Activated naive CD8-positive, alpha-beta T cell treated with anti-CD3 and anti-CD28 coated beads, Interleukin-2, amount 50 U/mL, for 24 hours (primary cell): ENCODE results near the gene SLC26A9.
"Not testable (repeated sequence)": the region's sequence is repeated elsewhere in the genome, so short reads cannot be mapped to it uniquely, and the experiment has no call there.

ENCODE experiments used
- ATAC-seq: fragments of 150-1000 bp; cut with Tn5 transposase; one replicate; pipeline ENCODE4 v1.10.0; 2021
- DNase-seq: peaks from one replicate; pipeline ENCODE4 v3.0.0; 2021
- H3K27ac Mint-ChIP-seq: one replicate; pipeline ENCODE4 v1.8.0; 2021; ENCODE audit warnings: mild to moderate bottlenecking, mixed read lengths
- H3K27me3 Mint-ChIP-seq: one replicate; pipeline ENCODE4 v1.8.0; 2021; ENCODE audit warnings: mixed read lengths
- H3K36me3 Mint-ChIP-seq: one replicate; pipeline ENCODE4 v1.8.0; 2021; ENCODE audit warnings: low read depth, mixed read lengths
- H3K4me1 Mint-ChIP-seq: one replicate; pipeline ENCODE4 v1.8.0; 2021; ENCODE audit warnings: mixed read lengths
- H3K4me3 Mint-ChIP-seq: one replicate; pipeline ENCODE4 v1.8.0; 2021; ENCODE audit warnings: mild to moderate bottlenecking, moderate library complexity, mixed read lengths
- H3K9me3 Mint-ChIP-seq: one replicate; pipeline ENCODE4 v1.8.0; 2021; ENCODE audit warnings: mixed read lengths

SLC26A9 gene

DNA sequence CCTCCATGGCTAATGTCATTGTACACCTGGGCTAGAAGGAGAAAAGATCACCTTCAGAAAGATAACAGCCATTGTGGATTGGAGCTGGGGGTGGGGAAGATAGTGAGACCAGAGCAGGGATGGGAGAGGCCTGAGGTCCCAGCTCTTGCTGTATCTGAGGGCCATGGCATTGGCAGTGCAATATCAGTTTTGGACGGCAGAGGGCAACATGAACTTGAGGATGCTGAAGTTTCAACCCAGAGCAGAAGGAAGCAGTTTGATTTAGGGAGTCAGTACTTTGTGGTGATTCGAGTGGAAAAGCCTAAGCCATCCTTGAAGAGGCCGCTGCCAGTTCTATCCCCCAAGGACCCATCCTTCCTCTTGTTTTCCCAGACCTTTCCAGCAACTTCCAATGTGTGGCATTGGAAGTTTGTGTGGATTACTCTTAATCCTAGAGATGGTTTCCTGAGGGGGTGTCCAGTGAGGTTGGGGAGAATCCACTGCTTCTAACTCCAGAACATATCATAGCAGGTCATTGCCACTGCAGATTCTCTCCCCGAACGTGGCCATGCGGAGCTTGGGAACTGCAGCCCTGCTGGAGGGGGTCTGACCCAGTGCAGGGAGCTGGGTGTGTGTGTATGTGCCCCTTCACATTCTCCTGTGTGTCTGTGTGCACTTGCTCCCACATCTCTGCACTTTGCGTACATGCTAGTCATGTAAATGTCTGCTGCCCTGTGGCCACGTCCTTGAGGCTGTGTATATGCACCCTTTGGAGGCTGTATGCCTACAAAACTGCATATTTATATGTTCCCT lies 24.1 kb downstream of the SLC26A9 start:
- no peaks in the 10 kb centered on the region for H3K9me3 Mint-ChIP-seq

DNA sequence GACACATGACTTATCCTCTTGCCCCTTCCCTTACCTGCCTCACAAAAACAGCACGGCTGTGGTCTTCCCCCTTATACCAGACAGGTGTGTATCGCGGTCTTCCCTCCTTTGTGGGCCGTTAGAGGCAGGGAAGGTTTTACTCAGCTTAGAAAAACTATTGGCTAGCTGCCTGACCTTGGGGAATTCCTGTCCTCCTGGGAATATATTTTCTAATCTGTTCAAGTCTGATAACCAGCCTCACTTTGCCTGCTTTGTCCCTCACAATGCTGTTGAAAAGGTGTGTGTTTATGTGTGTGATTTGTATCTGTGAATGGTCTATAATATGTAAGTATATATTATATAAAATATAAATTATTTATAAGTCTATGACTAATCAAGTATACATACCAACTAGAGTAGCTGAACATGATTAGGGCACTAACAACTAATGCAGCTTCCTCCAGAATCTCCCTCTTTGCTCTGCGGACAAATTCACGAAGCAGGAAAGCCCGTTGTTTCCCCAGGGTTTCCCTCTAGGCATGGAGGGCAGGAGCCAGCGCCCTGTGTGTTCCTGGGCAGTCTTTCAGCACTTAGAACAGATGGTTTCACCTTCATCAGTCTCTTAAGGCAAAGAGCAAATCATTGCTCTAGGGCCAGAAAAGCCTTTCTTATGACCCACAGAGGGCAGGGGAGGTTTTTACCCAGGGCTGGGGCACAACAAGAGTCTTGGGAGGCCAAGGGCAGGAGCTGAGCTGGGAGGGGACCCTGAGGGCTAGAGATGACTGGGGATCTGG lies 25.6 kb downstream of the SLC26A9 start:
- H3K4me3 Mint-ChIP-seq = no peak overlapping the region
- H3K27me3 Mint-ChIP-seq = peaks cover 5% of the 10 kb centered on the region
- DNase-seq = no peak
- no peak overlapping the region for H3K27ac Mint-ChIP-seq
- peaks cover 2% of the 10 kb centered on the region for H3K4me1 Mint-ChIP-seq
- H3K36me3 Mint-ChIP-seq = no peaks in the 10 kb centered on the region
- ATAC-seq = no peak
- H3K9me3 Mint-ChIP-seq = no peaks in the 10 kb centered on the region

More for the DNA sequence above, 24.1 kb downstream of the SLC26A9 start:
- peak; percentile 74 for DNase-seq
- H3K27ac Mint-ChIP-seq = no peak overlapping the region
- H3K36me3 Mint-ChIP-seq = no peaks in the 10 kb centered on the region
- no peak overlapping the region for H3K4me3 Mint-ChIP-seq
- peaks cover 2% of the 10 kb centered on the region for H3K4me1 Mint-ChIP-seq
- H3K27me3 Mint-ChIP-seq = peaks cover 3% of the 10 kb centered on the region
- peak; percentile 62 for ATAC-seq

DNA sequence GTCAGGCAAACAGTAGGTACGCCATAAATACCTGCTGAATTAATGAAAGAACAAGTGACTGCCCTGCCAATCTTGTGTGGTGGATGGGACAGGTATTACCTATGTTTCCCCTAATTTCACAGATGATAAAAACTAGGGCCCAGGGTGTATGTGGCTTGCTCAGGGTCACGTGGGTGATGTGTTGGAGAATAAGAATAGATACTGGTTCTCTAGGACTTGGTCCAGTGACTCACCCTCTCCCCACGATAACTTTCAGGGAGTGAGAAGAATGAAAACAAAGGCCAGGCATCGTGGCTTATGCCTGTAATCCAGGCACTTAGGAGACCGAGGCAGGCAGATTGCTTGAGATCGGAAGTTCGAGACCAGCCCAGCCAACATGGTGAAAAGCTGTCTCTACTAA lies 26.7 kb downstream of the SLC26A9 start:
- no peak overlapping the region for H3K27ac Mint-ChIP-seq
- no peak overlapping the region for H3K4me3 Mint-ChIP-seq
- no peak for ATAC-seq

DNA sequence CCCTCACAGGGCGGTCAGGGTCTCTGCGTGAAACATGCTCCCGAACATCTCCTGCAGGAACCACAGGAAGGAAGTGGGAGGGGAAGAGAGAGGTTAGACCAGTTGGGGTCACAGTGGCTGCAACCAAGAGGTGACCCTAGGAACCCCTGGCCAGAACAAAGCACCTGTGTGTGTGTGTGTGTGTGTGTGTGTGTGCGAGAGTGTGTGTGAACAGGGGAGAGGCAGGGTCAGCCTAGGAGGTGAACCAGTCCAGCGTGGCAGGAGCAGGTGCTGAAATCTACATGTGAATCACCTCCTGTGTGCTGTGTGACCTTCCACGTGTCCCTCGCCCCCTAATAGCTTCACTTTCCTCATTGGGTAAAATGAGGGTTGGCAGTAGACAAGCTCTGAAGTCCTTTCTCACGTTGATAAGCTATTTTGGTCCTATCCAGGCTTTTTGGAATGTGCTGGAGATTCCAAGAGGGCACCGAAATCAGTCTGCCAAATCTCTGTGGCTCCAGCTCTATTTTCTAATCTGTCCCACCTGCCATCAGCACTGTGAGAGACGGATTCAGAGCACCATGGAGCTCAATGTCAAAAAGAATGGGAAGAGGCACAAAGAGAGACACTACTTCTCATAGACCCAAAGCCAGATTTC lies 27.8 kb downstream of the SLC26A9 start:
- DNase-seq (no peak), ATAC-seq (no peak)
- H3K4me3 Mint-ChIP-seq = no peak overlapping the region
- peaks cover 2% of the 10 kb centered on the region for H3K4me1 Mint-ChIP-seq
- H3K36me3 Mint-ChIP-seq = no peaks in the 10 kb centered on the region
- peaks cover 8% of the 10 kb centered on the region for H3K27me3 Mint-ChIP-seq
- H3K9me3 Mint-ChIP-seq = no peaks in the 10 kb centered on the region
- H3K27ac Mint-ChIP-seq = no peak overlapping the region

More for the DNA sequence above, 26.7 kb downstream of the SLC26A9 start:
- H3K4me1 Mint-ChIP-seq = peaks cover 2% of the 10 kb centered on the region
- H3K36me3 Mint-ChIP-seq = no peaks in the 10 kb centered on the region
- H3K9me3 Mint-ChIP-seq = no peaks in the 10 kb centered on the region
- peaks cover 8% of the 10 kb centered on the region for H3K27me3 Mint-ChIP-seq
- DNase-seq = no peak

DNA sequence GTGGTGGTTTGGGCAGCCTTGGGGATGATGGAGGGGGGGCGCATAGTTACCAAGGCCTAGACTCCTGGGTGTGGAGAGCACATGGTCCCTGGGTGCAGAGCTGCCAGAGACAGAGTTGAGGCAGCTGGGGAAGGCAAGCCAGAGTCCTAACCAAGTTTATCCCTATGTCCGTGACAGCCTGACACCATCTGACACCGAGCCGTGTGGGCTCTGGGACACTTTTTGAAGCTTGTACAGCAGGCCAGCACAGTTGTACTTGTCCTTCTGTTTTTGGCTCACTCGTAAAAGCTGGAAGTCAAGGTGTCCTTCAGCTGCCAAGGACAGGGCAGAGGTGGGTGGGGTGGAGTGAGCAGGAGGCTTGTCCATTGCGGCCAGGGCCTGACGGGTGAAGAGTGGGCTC lies 28.5 kb downstream of the SLC26A9 start:
- H3K27ac Mint-ChIP-seq = no peak overlapping the region
- H3K4me3 Mint-ChIP-seq = no peak overlapping the region
- peaks cover 6% of the 10 kb centered on the region for H3K27me3 Mint-ChIP-seq
- no peaks in the 10 kb centered on the region for H3K4me1 Mint-ChIP-seq
- H3K36me3 Mint-ChIP-seq = no peaks in the 10 kb centered on the region
- ATAC-seq (no peak), DNase-seq (no peak)
- H3K9me3 Mint-ChIP-seq = no peaks in the 10 kb centered on the region

DNA sequence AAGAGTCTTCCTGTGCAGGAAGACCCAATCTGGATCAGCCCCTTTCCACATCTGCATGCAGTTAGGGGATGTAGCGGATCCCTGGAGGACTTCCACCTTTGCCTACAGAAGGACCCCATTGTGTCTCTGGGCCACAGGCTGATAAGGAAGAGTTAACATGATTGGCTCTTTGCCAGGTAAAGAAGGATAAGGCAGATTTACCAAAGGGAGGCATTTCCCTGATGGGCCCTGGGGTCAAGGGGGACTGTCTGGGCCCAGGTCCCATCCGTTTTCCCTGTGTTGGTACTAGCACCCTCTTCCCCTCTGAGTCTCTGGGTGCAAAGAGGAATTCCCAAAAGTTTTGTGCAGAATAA lies 29.1 kb downstream of the SLC26A9 start:
- no peak overlapping the region for H3K4me3 Mint-ChIP-seq
- H3K4me1 Mint-ChIP-seq = no peaks in the 10 kb centered on the region

DNA sequence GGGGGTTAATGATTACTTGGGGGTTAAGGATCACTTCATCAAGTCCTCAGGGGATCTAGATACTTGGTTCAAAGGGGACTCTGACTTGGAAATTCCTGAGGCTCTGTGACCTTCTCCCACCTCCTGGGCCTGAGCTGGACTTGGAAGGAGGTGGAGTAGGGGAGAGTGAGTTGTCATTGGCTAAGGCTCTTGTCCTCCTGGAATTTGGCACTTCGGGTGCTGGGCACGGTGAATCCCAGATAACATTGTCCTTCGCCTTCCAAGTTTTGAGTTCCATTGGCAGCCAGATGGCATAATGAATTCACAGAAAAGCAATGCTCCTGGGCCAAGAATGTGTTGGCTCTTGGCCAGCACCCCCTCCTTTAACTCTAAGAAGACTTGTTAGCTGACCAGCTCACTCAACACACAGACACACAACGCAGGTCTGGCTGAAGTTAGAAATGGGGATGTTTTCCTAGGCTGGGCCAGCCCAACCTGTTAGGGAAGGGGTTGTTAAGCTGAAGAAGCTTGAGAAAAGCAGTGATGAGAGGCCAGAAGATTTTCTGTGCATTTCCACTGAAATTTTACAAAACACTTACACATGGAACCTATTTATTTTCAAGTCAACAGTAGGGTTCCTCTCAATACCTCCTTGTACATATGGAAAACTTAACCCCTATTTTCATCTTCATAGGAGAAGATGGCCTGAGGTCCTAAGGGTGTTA lies 29.7 kb downstream of the SLC26A9 start:
- no peak for ATAC-seq
- Mint-ChIP-seq H3K36me3 (no peaks in the 10 kb centered on the region), H3K4me3 (no peak overlapping the region), H3K4me1 (no peaks in the 10 kb centered on the region), H3K27ac (no peak overlapping the region), H3K27me3 (peaks cover 6% of the 10 kb centered on the region), H3K9me3 (no peaks in the 10 kb centered on the region)
- no peak for DNase-seq

More for the DNA sequence above, 29.1 kb downstream of the SLC26A9 start:
- no peak for ATAC-seq
- no peak for DNase-seq
- H3K27me3 Mint-ChIP-seq = peaks cover 6% of the 10 kb centered on the region
- no peaks in the 10 kb centered on the region for H3K36me3 Mint-ChIP-seq
- no peak overlapping the region for H3K27ac Mint-ChIP-seq
- H3K9me3 Mint-ChIP-seq = no peaks in the 10 kb centered on the region

DNA sequence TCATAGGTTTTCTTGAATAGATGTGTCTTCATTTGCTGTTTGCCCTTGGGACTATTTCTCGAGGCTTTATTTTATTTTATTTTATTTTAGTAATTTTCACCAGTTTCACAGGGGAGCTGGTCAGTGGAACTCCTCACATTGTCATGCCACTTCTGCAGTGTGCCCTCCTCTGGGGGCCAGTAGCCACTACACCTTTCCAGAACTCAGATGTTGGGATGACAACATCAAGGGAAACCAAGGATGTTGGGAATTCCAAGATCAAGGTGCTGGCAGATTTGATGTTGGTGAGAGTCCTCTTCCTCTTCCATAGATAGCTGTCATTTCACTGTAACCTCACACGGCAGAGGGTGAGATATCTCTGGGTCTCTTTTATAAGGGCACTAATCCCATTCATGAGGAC lies 35.5 kb downstream of the SLC26A9 start:
- H3K9me3 Mint-ChIP-seq = no peaks in the 10 kb centered on the region
- no peak overlapping the region for H3K27ac Mint-ChIP-seq
- no peak overlapping the region for H3K4me3 Mint-ChIP-seq
- no peak for DNase-seq
- no peaks in the 10 kb centered on the region for H3K4me1 Mint-ChIP-seq
- no peak for ATAC-seq
- peaks cover 2% of the 10 kb centered on the region for H3K36me3 Mint-ChIP-seq
- peaks cover 4% of the 10 kb centered on the region for H3K27me3 Mint-ChIP-seq

DNA sequence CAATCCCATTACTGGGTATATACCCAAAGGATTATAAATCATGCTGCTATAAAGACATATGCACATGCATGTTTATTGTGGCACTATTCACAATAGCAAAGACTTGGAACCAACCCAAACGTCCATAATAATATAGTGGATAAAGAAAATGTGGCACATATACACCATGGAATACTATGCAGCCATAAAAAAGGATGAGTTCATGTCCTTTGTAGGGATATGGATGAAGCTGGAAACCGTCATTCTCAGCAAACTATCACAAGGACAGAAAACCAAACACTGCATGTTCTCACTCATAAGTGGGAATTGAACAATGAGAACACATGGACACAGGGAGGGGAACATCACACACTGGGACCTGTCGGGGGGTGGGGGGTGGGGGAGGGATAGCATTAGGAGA lies 38.2 kb downstream of the SLC26A9 start:
- not testable (repeated sequence) for H3K27me3 Mint-ChIP-seq, DNase-seq, H3K4me3 Mint-ChIP-seq, ATAC-seq, H3K27ac Mint-ChIP-seq, H3K4me1 Mint-ChIP-seq, H3K36me3 Mint-ChIP-seq
- H3K9me3 Mint-ChIP-seq = peaks cover 16% of the 10 kb centered on the region

DNA sequence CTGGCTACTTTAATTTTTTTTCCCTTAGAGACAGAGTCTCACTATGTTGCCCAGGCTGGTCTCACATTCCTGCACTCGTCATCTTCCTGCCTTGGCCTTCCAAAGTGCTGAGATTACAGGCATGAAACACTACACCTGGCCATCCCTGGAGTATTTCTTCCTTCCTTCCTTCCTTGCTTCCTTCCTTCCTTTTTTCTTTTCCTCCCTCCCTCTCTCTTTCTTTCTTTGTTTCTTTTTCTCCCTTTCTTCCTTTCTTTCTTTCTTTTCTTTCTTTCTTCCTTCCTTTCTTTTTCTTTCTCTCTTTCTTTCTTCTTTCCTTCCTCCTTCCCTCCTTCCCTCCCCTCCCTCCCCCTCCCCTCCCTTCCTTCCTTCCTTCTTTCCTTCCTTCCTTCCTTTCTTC lies 46.9 kb downstream of the SLC26A9 start:
- H3K9me3 Mint-ChIP-seq = peaks cover 46% of the 10 kb centered on the region
- DNase-seq = no peak
- no peak overlapping the region for H3K27ac Mint-ChIP-seq
- H3K4me1 Mint-ChIP-seq = peaks cover 2% of the 10 kb centered on the region
- ATAC-seq = no peak
- H3K4me3 Mint-ChIP-seq = no peak overlapping the region
- H3K36me3 Mint-ChIP-seq = peaks cover 28% of the 10 kb centered on the region
- peaks cover 6% of the 10 kb centered on the region for H3K27me3 Mint-ChIP-seq

DNA sequence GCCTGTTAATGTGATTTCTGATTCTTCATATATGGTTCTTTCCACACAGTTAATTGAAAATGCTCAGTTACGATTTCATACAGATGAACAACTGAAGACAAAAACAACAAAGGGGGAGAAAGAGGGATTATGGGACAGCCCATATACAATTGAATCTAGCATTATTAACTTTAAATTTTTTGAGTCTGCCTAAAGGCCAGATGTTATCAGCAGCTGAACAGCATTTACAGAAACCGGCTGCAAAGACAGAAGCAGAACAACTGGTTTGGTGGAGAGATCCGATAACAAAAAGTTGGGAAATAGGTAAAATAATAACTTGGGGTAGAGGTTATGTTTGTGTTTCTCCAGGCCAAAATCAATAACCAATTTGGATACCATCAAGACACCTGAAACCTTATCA lies 49.1 kb downstream of the SLC26A9 start:
- H3K27ac Mint-ChIP-seq, H3K4me3 Mint-ChIP-seq, H3K4me1 Mint-ChIP-seq, ATAC-seq, DNase-seq, H3K27me3 Mint-ChIP-seq: not testable (repeated sequence)
- Mint-ChIP-seq H3K9me3 (peaks cover 59% of the 10 kb centered on the region), H3K36me3 (peaks cover 35% of the 10 kb centered on the region)

DNA sequence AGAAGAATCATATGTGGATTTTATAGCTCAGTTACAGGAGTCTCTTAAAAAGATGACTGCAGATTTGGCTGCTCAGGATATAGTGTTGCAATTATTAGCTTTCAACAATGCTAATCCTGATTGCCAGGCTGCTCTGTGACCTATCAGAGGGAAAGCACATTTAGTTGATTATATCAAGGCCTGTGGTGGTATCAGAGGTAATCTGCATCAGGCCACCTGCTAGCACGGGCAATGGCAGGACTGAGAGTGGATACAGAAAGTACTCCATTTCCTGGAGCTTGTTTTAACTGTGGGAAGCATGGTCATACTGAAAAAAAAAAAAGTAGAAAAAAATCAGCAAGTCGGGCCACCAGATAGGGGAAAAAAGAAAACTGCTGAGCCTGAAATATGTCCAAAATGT lies 51.1 kb downstream of the SLC26A9 start:
- H3K9me3 Mint-ChIP-seq = peaks cover 57% of the 10 kb centered on the region
- not testable (repeated sequence) for H3K27me3 Mint-ChIP-seq, H3K27ac Mint-ChIP-seq, H3K4me3 Mint-ChIP-seq, DNase-seq, H3K4me1 Mint-ChIP-seq, ATAC-seq
- H3K36me3 Mint-ChIP-seq = peaks cover 31% of the 10 kb centered on the region

DNA sequence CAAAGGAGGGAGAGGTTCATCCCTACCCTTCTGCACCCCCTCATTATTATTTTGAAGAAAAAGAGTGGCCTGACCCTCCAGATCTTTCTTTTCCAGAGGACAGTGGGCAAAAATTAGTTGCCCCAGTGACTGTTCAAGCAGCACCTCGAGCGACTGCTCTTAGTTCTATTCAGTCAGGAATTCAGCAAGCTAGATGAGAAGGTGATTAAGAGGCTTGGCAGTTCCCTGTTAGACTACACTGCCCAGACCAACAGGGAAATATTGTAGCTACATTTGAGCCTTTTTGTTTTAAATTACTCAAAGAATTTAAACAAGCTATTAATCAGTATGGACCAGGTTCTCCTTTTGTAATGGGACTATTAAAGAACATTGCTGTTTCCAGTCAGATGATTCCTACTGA lies 51.8 kb downstream of the SLC26A9 start:
- not testable (repeated sequence) for H3K4me1 Mint-ChIP-seq, H3K4me3 Mint-ChIP-seq, H3K27ac Mint-ChIP-seq, H3K27me3 Mint-ChIP-seq, ATAC-seq, DNase-seq
- Mint-ChIP-seq H3K36me3 (peaks cover 27% of the 10 kb centered on the region), H3K9me3 (peaks cover 50% of the 10 kb centered on the region)

DNA sequence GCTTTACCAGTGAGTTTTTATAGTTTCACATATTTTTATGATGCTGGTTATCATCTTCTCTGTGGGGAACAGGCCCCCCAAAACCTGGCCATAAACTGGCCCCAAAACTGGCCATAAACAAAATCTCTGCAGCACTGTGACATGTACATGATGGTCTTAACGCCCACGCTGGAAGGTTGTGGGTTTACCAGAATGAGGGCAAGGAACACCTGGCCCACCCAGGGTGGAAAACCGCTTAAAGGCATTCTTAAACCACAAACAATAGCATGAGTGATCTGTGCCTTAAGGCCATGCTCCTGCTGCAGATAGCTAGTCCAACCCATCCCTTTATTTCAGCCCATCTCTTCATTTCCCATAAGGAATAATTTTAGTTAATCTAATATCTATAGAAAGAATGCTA lies 52.6 kb downstream of the SLC26A9 start:
- DNase-seq, H3K4me3 Mint-ChIP-seq, H3K27me3 Mint-ChIP-seq, H3K4me1 Mint-ChIP-seq, ATAC-seq, H3K27ac Mint-ChIP-seq: not testable (repeated sequence)
- H3K9me3 Mint-ChIP-seq = peaks cover 42% of the 10 kb centered on the region
- peaks cover 23% of the 10 kb centered on the region for H3K36me3 Mint-ChIP-seq
